RKO (cell line): Measurements from ENCODE around the gene SLC22A4.
A peak's percentile ranks its signal among the peaks of the same experiment; 100 is the strongest.

ENCODE experiments used
- DNase-seq: peaks from one replicate; pipeline ENCODE4 v3.0.0-alpha.2; 2016; ENCODE audit warnings: low spot score

SLC22A4 gene

DNA sequence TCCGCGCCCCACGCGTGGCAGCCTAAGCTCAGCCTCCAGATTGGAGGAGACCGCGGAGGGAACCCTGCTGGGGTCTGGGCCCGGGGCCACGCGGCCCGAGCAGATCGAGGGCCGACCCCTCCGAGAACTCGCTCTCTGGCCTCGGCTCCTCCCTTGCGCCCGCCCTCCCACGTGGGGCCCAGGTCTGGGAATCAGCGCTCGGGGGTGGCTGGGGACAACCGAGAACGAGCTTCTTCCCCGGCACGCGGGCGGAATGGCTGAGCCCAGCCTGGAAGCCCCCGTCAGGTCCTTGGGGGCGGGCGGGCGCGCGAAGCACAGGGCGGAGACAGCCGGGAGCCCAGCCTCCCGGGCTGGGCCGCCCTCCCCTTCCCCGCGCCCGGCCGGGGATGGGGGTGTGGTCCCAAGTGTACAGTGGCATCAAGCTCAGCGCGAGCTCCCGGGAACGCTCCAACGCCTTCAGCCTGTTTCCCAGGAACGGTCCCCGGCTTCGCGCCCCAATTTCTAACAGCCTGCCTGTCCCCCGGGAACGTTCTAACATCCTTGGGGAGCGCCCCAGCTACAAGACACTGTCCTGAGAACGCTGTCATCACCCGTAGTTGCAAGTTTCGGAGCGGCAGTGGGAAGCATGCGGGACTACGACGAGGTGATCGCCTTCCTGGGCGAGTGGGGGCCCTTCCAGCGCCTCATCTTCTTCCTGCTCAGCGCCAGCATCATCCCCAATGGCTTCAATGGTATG, at the start of gene SLC22A4:
Gene SLC22A4, plus strand, starts transcription at position 403 of the 736 bp plus-strand sequence. Its CDS starts 223 bp downstream, at position 626.
- DNase-seq = peak; percentile 93

DNA sequence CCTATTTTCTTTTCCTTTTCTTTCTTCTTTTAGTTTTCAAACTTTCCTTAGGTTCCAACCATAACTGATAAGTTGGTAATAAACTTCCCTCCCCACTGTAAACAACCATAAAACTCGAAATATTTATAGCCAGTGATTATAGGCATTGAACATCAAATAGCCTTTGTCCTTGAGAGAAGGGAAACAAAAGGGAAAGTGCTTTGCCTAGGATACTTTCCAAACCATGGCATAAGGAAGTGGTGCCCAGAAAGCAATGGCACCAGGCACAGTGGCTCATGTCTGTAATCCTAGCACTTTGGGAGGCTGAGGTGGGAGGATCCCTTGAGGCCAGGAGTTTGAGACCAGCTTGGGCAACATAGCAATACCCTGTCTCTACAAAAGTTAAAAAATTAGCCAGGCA, 48.6 kb upstream of the SLC22A4 start:
- DNase-seq = no peak

DNA sequence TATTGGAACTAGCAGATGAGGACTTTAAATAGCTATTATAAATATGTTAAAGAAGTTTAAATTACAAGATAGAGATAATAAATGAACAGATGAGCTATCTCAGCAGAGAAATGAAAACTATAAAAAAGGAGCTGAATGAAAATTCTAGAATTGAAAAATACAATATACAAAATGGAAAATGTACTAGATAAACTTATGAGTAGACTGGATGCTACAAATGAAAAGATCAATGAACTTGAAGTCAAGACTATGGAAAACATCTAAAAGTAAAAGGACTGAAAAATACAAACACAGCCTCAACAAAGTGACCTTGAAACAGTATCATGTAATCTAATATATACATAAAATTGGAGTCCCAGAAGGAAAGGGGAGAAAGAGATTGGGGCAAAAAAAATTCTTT, 47.4 kb upstream of the SLC22A4 start:
- no peak for DNase-seq

DNA sequence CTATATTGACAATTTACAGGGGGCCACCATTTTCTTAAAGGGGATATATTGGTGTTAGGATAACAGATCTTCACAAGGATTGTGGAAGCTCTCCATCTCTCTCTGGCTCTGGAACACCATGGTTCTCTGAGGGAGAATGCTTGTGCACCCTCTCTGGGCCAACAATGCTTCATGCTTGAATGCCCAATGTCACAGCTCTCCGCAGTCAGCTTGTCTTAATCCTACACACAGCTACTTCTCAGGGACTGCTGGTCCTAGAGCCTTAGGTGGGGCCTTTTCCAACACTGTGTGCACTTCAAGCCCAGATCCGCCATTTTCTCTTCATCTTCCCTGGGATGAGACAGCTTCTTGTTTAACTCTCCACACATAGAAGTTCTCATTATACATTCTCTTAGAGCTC, 43.6 kb upstream of the SLC22A4 start:
- DNase-seq = no peak

GRCh38 chr5:132251220-132251725, 42.9 kb upstream of the SLC22A4 start:
- DNase-seq = no peak

GRCh38 chr5:132253008-132253441, 41.2 kb upstream of the SLC22A4 start:
- no peak for DNase-seq

DNA sequence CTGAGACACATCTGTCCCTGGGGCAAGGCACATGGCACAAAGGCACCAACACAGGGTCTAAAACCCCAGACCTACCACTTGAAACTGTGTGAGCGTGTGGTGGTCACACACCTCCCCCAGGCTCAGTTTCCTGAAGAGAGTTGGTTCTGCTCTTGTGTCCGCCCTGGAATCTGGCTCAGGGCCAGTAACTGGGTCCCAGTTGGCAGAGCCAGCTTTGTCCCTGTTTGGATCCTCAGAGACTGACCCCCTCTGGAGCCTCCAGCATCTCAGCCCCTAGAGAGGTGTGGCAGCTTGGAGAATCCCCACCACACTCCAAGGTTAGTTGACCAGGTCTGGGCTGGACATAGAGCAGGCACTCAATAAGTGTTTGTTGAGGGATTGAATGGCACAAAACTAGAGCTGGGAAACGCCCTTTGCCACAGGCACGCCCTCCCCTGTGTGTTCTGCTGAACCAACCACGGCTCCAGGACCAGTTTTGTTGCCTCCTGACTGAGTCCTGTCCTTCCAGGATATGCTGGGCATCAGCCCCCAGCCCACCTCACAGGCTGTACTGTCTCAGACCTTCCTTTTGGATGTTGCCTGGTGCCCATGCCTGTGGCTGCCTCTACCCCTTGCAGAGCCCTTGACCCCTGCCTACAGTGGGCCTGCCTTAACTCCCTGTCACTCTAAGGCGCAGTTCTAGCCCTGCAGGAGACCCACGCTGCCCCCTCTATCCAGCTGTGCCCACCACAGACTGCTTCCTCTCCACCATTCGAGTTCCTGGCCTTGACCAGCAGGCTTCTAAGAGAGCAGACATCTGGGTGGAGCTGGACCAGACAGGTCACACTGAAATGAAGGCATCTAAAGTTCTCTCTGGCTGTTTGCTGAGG, 40.5 kb upstream of the SLC22A4 start:
- no peak for DNase-seq

DNA sequence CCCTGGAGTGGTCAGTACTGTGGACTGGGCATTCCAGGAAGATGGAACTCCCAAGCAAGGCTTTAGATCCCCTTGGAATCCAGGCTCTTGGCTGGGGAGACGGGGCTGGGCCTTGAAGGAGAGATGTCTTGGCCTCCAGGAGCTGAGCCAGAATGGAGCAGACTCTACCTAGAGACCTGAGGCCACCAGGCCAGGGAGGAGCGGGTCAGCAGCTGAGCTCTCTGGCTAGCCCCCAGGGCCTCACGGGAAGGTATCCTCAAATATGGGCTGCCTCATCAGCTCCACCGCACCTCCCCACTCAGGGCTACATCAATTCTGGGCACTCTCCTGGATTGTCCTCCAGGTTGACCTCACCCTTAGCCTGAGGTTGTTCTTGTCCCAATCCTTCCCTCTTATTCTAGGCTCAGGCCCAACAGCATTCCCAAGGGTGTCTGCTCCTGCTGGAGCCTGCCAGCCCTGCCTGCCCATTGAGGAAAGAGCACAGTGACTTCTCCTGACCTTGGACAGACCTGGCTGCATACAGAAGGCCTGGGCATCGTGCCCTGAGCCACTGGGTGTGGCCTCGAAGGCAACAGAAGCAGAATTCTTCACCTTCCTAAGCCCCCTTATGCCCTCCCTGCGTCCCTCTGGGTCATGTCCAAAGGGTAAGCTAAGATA, 39.7 kb upstream of the SLC22A4 start:
- no peak for DNase-seq

- DNase-seq = no peak
These were observed 38.0 kb upstream of the SLC22A4 start for GRCh38 chr5:132256086-132256782.

DNA sequence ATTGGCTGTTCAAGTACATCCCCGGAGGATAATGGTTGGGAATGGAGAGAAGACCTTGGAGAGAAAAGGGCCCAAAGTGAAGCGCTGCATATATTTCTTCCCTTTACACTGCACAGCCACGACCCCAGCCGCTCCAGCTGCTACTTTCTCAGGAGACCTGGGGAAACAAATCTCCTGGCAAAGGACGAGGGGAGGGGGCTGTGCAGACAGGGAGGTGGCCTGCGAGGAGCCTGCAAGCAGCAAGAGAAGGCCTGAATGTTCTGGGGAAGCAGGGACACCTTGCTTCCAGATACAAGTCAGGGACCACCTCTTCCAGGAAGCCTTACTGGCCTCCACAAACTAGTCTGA, 37.4 kb upstream of the SLC22A4 start:
- no peak for DNase-seq

GRCh38 chr5:132257131-132258101, 36.8 kb upstream of the SLC22A4 start, which contains the start of gene PDLIM4:
TSS of gene PDLIM4 (plus strand) at chr5:132257696. CDS start at chr5:132257735, 39 bp downstream.
- no peak for DNase-seq

DNA sequence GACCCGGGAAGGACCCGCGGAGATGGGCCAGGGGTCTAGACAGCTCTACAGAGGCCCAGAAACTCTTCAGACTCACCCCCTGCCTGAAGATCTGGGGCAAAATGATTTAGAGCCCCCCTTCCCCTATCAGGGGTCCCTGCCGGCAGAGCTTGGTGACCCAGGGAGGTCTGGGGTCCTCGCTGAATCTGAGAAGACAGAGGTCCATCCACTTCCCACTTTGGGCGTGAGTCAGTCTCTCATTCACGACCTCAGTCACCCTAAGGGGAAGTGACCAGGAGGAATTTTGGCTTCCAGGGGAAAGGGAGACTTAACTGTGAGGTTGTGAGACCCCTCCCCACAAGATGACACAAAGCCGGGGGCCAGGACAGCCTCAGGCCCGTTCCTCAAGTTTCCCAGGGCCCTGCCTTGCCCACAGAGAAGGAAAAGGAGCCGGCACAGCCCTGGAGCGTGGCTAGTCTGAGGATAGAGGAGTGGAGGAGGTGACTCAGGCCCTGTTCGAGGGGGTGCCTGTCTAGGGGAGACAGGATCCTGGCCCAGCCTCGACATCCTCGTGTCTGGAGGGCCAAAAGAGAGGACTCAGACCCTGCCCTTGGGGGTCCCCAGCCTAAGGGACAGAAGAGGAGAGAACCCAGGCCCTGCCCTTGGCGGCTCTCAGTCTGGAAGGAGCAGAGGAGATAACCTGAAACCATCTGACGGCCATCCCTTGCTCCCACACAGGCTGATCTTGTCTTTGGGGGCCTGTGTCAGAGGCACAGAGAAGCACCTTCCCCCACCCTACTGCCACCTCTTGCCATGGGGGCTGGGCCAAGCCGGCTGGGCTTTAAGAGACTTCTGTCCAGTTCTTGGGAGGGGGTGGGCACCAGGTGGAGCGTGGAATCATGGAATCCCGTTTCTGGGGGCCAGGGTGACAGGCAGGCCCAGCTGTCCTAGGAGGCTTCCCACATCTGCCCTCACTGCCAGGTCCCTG, 35.8 kb upstream of the SLC22A4 start:
- no peak for DNase-seq

DNA sequence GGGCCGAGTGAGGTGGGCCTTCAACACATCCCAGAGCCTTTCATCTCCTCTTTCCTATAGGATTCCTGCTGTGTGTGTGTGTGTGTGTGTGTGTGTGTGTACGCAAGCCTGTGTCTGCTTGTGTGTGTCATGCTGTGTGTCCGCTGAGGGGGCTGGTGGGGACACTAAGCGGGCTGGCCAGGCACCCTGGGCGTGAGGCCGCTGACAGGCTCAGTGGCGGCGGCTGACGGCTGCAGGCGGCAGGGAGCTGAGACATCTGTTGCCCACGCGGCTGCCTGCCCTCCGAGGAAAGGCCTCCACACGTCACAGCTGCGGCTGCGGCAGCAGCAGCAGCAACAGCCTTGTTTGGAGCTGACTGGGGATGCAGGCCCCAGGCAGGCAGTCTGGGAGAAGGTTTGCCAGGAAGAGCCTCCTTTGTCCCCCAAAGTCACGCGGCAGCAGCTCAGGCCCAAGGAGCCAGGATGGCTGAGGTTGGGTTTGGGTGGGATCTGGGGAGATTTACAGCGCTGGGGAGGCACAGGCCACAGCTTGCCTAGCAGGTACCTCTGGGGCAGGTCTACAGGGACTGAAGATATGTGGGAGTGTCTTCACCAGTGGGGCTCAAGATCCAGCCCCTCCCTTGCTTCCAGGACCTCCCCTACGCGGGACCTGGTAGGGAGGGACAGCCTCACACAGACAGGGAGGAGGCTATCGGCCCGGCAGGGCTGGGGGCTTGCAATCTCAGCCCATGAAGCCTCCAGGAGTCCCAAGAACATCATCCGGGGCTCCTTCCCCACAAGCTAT, 34.9 kb upstream of the SLC22A4 start:
- no peak for DNase-seq

GRCh38 chr5:132260051-132260450, 34.1 kb upstream of the SLC22A4 start:
- no peak for DNase-seq

- peak; percentile 18 for DNase-seq
These were observed 33.3 kb upstream of the SLC22A4 start for GRCh38 chr5:132260714-132261551.

DNA sequence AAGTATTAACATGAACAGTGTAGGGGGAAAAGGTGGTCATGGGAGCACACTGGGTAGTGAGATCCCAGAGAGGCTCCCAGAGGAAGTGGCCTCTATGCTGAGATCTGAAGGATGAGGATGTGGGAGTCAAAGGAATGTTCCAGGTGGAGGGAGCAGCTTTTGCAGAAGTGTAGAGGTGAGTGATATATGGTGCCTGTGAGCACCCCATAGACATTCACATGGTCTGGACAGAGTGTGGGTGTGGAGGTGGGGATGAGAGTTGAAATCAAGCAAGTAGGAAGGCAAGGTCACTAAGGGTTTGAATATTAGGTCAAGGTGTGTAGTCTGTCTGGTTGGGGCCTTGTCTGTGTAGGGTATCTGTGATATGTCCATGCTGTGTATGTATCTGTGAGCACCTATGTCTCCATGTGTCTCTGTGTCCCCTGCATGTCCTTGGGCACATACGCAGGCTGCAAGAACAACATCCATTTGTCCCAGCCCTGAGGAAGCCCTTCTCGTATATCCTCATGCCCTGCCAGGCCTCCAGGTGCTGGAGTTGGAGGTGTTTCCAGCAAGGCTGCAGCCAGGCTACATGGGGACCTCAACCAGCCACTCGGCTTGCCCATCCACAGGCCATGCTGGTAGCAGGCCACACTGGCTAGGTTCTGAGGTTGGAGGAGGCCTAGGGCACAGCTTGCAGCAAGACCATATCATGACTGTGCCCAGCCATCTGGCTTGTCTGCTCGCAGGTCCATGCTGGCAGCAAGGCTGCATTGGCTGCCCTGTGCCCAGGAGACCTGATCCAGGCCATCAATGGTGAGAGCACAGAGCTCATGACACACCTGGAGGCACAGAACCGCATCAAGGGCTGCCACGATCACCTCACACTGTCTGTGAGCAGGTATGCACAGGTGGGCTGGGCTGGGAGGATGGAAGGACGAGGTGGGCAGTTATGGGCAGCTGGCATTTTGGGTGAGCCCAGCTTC, 32.0 kb upstream of the SLC22A4 start:
- DNase-seq = no peak
